Breast epithelium (tissue), 4 donors: ENCODE results near the gene AACS. TPM values are rescaled to one million over a fixed set of nuclear protein-coding genes. Genes with fewer than 3 reads are reported as not detected.
"Not testable (repeated sequence)": the region's sequence is repeated elsewhere in the genome, so short reads cannot be mapped to it uniquely, and the experiment has no call there.

Experiments
- DNase-seq, 2 donors: peaks; one replicate each; pipeline ENCODE4 v3.0.0-alpha.2; 2019; ENCODE audit warnings: low spot score in 2 of 2
- H3K27ac ChIP-seq, 2 donors: fragments of 200-600 bp; sonication (generic) in 1 of 2; one replicate each; pipeline ENCODE4 v1.5.1; 2016 to 2019; ENCODE audit warnings: mild to moderate bottlenecking in 1 of 2
- H3K27me3 ChIP-seq, 2 donors: fragments of 200-600 bp; sonication (generic) in 1 of 2; one replicate each; pipeline versions ENCODE4 v1.5.1 to v1.6.0; 2017 to 2019; ENCODE audit warnings: control low read depth in 1 of 2, mild to moderate bottlenecking in 1 of 2
- H3K36me3 ChIP-seq: fragments of 200-600 bp; one replicate; pipeline ENCODE4 v1.5.1; 2019
- H3K4me1 ChIP-seq, 2 donors: fragments of 200-600 bp; sonication (generic); one replicate each; pipeline ENCODE4 v1.5.1; 2016 to 2019; ENCODE audit warnings: control low read depth in 1 of 2
- H3K4me3 ChIP-seq, 3 donors: fragments of 200-600 bp; sonication (generic); 1 replicate in 2 of 3; 2 replicates in 1 of 3; pipeline ENCODE4 v1.5.1; 2016 to 2019; ENCODE audit warnings: mild to moderate bottlenecking in 3 of 3, moderate library complexity in 2 of 3
- H3K9me3 ChIP-seq, 2 donors: fragments of 200-600 bp; sonication (generic) in 1 of 2; one replicate each; pipeline ENCODE4 v1.5.1; 2016 to 2019; ENCODE audit warnings: control low read depth in 1 of 2
- POLR2A ChIP-seq: fragments of 450-650 bp; IDR thresholded peaks from one replicate; pipeline ENCODE4 v1.6.1; 2016; ENCODE audit warnings: antibody characterized with exemption, mild to moderate bottlenecking, moderate library complexity
- POLR2AphosphoS5 ChIP-seq, 3 donors: sonication (generic); formaldehyde crosslinking; IDR thresholded peaks; one replicate each; pipeline ENCODE4 v1.6.1; 2017; ENCODE audit warnings: antibody characterized with exemption in 3 of 3
- intact Hi-C: fragments of 100-400 bp; cut with DNase I; formaldehyde crosslinking; loops from one replicate; pipeline ENCODE4 v1.15.1; 2023; ENCODE audit warnings: low total_unique reads
- total RNA-seq, 3 donors: library from RNA; depleted of rRNA; stranded (reverse); fragments of >200 nt; gene quantifications; one replicate each; pipeline ENCODE4 v1.1.0, GENCODE V29; 2016
- TF ChIP-seq, protein P1 (sequence below), 3 donors: fragments of 450-650 bp; IDR thresholded peaks; one replicate each; pipeline ENCODE4 v1.5.1; 2016 to 2017; ENCODE audit warnings: antibody characterized with exemption in 3 of 3, mild to moderate bottlenecking in 3 of 3, moderate library complexity in 3 of 3

The AACS gene
- total RNA-seq, 3 donors from 2014 or later: 28.8 to 79.0 (median 33.7) TPM

GRCh38 chr12:125057708-125058107, 7.5 kb upstream of the AACS start:
- H3K9me3 ChIP-seq: no peaks in the 10 kb centered on the region
- DNase-seq: no peak
- intact Hi-C loops: no loop called here
- no peak overlapping the region for H3K4me3 ChIP-seq
- TF ChIP-seq POLR2AphosphoS5 (IDR thresholded peaks at IDR 0.05): no peak
- no peak for TF ChIP-seq POLR2A
- TF ChIP-seq, protein P1, sequence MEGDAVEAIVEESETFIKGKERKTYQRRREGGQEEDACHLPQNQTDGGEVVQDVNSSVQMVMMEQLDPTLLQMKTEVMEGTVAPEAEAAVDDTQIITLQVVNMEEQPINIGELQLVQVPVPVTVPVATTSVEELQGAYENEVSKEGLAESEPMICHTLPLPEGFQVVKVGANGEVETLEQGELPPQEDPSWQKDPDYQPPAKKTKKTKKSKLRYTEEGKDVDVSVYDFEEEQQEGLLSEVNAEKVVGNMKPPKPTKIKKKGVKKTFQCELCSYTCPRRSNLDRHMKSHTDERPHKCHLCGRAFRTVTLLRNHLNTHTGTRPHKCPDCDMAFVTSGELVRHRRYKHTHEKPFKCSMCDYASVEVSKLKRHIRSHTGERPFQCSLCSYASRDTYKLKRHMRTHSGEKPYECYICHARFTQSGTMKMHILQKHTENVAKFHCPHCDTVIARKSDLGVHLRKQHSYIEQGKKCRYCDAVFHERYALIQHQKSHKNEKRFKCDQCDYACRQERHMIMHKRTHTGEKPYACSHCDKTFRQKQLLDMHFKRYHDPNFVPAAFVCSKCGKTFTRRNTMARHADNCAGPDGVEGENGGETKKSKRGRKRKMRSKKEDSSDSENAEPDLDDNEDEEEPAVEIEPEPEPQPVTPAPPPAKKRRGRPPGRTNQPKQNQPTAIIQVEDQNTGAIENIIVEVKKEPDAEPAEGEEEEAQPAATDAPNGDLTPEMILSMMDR (IDR thresholded peaks at IDR 0.05): no peak
- H3K27ac ChIP-seq: no peak overlapping the region
- H3K36me3 ChIP-seq: no peaks in the 10 kb centered on the region
- H3K27me3 ChIP-seq: no peaks in the 10 kb centered on the region
- H3K4me1 ChIP-seq: no peaks in the 10 kb centered on the region

DNA sequence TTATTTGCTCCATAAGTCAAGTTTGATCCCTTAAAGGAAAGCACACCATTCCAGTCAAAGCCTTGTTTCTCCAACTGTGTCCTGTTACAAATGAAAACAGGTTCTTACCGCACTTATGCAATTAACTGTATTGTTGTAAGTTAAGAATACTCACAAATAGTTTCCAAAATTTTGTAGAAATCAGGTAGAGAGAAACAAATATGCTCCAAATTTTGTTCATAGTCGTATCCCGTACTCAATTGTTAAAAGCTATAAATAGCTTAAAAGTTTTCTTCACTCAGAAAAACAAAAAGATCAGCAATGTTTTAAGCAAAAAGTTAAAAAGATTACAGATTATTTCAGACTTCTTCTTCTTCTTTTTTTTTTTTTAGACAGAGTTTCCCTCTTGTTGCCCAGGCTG, 4.0 kb upstream of the AACS start:
- TF ChIP-seq POLR2AphosphoS5 (IDR thresholded peaks at IDR 0.05) (no peak), POLR2A (no peak)
- TF ChIP-seq, protein P1 (IDR thresholded peaks at IDR 0.05): no peak
- no peaks in the 10 kb centered on the region for H3K36me3 ChIP-seq
- no peak overlapping the region for H3K4me3 ChIP-seq
- no peak for DNase-seq
- no peak overlapping the region for H3K27ac ChIP-seq
- no peaks in the 10 kb centered on the region for H3K9me3 ChIP-seq
- H3K27me3 ChIP-seq: no peaks in the 10 kb centered on the region
- peaks cover 0 to 6% of the 10 kb centered on the region in 2 donors for H3K4me1 ChIP-seq
- intact Hi-C loops: no loop called here

GRCh38 chr12:125063522-125063921, 1.7 kb upstream of the AACS start:
- H3K36me3 ChIP-seq, H3K4me3 ChIP-seq, H3K27me3 ChIP-seq, H3K4me1 ChIP-seq, H3K27ac ChIP-seq, DNase-seq, intact Hi-C loops, H3K9me3 ChIP-seq: not testable (repeated sequence)

DNA sequence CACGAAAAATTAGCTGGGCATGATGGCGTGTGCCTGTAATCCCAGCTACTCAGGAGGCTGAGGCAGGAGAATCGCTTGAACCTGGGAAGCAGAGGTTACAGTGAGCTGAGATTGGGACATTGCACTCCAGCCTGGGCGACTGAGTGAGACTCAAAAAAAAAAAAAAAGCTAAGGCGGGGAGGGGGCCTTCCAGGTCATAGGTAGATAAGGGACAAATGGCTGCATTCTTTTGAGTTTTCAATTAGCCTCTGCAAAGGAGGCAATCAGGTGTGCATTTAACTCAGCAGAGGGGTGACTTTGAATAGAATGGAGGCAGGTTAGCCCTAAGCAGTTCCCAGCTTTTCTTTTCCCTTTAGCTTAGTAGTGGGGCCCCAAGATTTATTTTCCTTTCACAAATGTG, 743 bp upstream of the AACS start:
- no peak for DNase-seq
- Histone ChIP-seq H3K9me3 (no peaks in the 10 kb centered on the region), H3K4me3 (peak overlapping the region in 2 of 3 donors; percentile 86 to 90), H3K4me1 (peaks cover 0 to 6% of the 10 kb centered on the region in 2 donors), H3K36me3 (no peaks in the 10 kb centered on the region), H3K27ac (no peak overlapping the region), H3K27me3 (no peaks in the 10 kb centered on the region)
- intact Hi-C loops: no loop called here
- no peak for TF ChIP-seq POLR2A
- no peak for TF ChIP-seq POLR2AphosphoS5 (IDR thresholded peaks at IDR 0.05)
- TF ChIP-seq, protein P1 (IDR thresholded peaks at IDR 0.05): no peak

DNA sequence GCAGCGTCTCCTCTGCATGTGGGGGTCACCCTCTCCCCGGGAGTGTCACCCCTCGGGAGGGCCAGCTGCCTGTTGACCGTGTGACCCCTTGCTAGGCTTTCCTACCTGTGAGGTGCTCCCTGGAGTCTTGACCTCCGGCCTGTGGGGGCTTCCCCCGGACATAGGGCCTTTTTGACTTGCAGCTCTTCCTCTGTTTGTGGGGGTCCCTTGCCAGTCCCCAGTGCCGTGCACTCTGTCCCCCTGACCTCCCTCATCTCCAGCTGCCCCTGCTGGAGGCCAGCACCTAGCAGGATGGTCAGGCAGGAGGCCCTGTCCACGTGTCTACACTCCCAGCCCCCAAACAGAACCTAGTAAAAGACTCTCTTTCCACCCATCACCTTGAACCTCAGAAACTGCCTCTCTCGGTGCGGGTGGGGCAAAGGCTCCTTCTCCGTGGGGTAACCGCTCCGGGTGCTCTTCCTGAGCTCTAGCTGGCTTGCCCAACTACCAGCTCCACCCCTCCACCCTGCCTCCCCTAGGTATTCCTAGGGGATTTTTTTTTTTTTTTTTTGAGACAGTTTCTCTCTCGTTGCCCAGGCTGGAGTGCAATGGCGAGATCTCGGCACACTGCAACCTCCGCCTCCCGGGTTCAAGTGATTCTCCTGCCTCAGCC, 810 bp downstream of the AACS start:
- Histone ChIP-seq H3K27me3 (no peaks in the 10 kb centered on the region), H3K27ac (peak overlapping the region; percentile 62 to 82), H3K9me3 (no peaks in the 10 kb centered on the region), H3K4me3 (peak overlapping the region; percentile 86 to 90 (median 89)), H3K4me1 (peaks cover 0 to 6% of the 10 kb centered on the region in 2 donors), H3K36me3 (no peaks in the 10 kb centered on the region)
- TF ChIP-seq POLR2A: no peak
- TF ChIP-seq, protein P1 (IDR thresholded peaks at IDR 0.05): no peak
- TF ChIP-seq POLR2AphosphoS5 (IDR thresholded peaks at IDR 0.05): no peak
- intact Hi-C loops: no loop called here
- no peak for DNase-seq
